Measurements from ENCODE around the gene GIMAP5.

- TF ChIP-seq CTCF (IDR thresholded peaks at IDR 0.05) (no peak), MXI1 (IDR thresholded peaks at IDR 0.05; ENCODE audit: low read depth, low read length) (no peak), EP300 (IDR thresholded peaks at IDR 0.05; ENCODE audit: borderline replicate concordance in 1 of 2, low read depth in 1 of 2, low read length in 1 of 2) (no peak), POLR2AphosphoS5 (IDR thresholded peaks at IDR 0.05; ENCODE audit: low read depth, low read length) (no peak), TAF1 (IDR thresholded peaks at IDR 0.05; ENCODE audit: borderline replicate concordance, low read depth, low read length) (no peak), EZH2phosphoT487 (IDR thresholded peaks at IDR 0.05; ENCODE audit: borderline replicate concordance, low read depth) (no peak), REST (IDR thresholded peaks at IDR 0.05; ENCODE audit: low read depth, low read length) (no peak), NFIC (IDR thresholded peaks at IDR 0.05; ENCODE audit: borderline replicate concordance) (no peak)
These were observed 8.6 kb upstream of the GIMAP5 start for GRCh38 chr7:150728609-150729008.
